ENCODE measurements around the gene EPB41L3. TPM values are rescaled to one million over a fixed set of nuclear protein-coding genes. Genes with fewer than 3 reads are reported as not detected.

Gene EPB41L3
- total and polyA plus RNA-seq, 3 donors from 2014 or later, result 152 to 403 (median 274) TPM

DNA sequence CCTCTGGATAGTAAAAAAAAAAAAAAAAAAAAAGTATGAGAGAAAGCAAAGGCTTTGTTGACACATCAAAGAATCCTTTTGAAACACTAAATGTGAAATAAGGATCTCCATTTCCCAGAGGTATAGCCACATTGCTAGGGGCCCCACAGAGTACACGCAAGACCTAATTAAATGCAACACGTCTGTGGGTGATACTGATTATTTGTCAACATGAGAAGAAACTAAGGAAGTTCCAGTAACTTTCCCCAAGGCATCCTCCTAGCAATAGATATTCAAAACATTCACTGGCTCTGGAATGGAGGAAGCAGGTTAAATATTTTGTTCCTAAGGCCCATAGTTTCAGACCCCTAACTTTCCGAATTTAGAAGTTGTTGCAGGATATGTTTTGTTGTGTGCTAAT lies 24.6 kb upstream of the EPB41L3 start:
- no peak overlapping the region for H3K4me3 ChIP-seq
- no peaks in the 10 kb centered on the region for H3K9me3 ChIP-seq
- no peaks in the 10 kb centered on the region for H3K27me3 ChIP-seq
- TF ChIP-seq, protein P1, sequence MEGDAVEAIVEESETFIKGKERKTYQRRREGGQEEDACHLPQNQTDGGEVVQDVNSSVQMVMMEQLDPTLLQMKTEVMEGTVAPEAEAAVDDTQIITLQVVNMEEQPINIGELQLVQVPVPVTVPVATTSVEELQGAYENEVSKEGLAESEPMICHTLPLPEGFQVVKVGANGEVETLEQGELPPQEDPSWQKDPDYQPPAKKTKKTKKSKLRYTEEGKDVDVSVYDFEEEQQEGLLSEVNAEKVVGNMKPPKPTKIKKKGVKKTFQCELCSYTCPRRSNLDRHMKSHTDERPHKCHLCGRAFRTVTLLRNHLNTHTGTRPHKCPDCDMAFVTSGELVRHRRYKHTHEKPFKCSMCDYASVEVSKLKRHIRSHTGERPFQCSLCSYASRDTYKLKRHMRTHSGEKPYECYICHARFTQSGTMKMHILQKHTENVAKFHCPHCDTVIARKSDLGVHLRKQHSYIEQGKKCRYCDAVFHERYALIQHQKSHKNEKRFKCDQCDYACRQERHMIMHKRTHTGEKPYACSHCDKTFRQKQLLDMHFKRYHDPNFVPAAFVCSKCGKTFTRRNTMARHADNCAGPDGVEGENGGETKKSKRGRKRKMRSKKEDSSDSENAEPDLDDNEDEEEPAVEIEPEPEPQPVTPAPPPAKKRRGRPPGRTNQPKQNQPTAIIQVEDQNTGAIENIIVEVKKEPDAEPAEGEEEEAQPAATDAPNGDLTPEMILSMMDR (IDR thresholded peaks at IDR 0.05), result no peak
- TF ChIP-seq POLR2A (IDR thresholded peaks at IDR 0.05), result no peak
- 82 to 83% methylated on average over 3 of the region's 3 CpGs for WGBS, 2 donors
- no peaks in the 10 kb centered on the region for H3K36me3 ChIP-seq (ENCODE audit: low read depth, missing control alignments)
- intact Hi-C loops (cut with DNase I; ENCODE audit: low total_unique reads), result no loop called here
- no peak for DNase-seq
- H3K4me1 ChIP-seq, result no peaks in the 10 kb centered on the region
- no peak overlapping the region for H3K27ac ChIP-seq

DNA sequence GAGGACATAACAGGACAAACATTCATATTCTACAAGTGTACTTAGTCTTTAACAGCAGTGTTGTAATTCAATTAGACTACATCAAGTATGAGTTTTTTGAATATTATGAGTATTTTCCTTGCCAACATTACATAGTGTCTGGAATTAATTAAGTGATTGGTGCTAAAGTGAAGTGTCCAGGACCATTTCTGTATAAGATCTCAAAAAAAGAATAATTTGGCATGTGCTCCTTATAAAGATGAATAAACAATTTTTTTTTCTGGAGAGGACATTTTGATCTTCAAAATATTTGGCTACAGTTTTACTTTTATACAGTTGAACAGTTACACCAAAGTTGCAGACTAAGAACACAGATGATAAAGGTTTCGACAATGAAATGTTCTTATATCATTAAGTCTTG lies 15.1 kb upstream of the EPB41L3 start:
- TF ChIP-seq, protein P1 (IDR thresholded peaks at IDR 0.05), result no peak
- TF ChIP-seq POLR2A (IDR thresholded peaks at IDR 0.05), result no peak
- peaks cover 5% of the 10 kb centered on the region for H3K4me1 ChIP-seq
- H3K9me3 ChIP-seq, result no peaks in the 10 kb centered on the region
- intact Hi-C loops (cut with DNase I; ENCODE audit: low total_unique reads), result no loop called here
- WGBS, 2 donors, result 20 to 37% methylated on average over 1 of the region's 1 CpG
- H3K27me3 ChIP-seq, result no peaks in the 10 kb centered on the region
- no peaks in the 10 kb centered on the region for H3K36me3 ChIP-seq (ENCODE audit: low read depth, missing control alignments)
- no peak overlapping the region for H3K4me3 ChIP-seq
- no peak overlapping the region for H3K27ac ChIP-seq
- DNase-seq, result no peak

DNA sequence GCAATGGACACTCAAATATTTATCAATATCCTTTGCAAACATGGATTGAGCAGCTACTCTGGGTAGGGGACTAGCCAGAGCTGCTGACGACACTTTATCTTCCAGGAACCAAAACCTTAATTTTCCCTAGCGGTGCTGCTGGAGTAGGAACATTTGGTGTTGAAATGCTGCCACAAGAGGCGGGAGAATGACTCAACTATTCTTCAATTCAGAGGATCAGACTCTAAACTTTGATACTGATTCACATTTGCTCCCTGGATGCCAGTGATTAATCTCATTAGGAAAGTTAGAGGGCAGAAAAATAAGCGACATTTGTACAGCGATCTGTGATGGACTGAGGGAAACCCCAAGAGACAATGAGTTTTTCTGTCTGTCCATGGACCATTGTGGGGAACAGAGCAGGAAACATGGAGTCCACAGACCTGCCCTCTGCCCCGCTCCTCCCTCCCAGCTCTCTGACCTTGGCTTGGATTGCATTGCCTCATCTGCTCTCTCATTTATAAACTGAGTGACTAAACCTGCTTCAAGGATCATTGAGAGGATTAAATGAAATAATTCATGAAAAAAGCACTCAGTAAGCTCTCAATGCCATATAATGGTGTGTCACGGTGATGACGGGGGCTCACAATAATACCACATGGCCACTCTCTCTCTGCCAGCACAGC lies 12.6 kb upstream of the EPB41L3 start:
- intact Hi-C loops (cut with DNase I; ENCODE audit: low total_unique reads), result no loop called here
- no peak for DNase-seq
- TF ChIP-seq POLR2A (IDR thresholded peaks at IDR 0.05), result no peak
- TF ChIP-seq, protein P1 (IDR thresholded peaks at IDR 0.05), result no peak
- Histone ChIP-seq H3K9me3 (no peaks in the 10 kb centered on the region), H3K36me3 (ENCODE audit: low read depth, missing control alignments) (no peaks in the 10 kb centered on the region), H3K4me1 (peaks cover 5% of the 10 kb centered on the region), H3K4me3 (no peak overlapping the region), H3K27me3 (no peaks in the 10 kb centered on the region), H3K27ac (no peak overlapping the region)
- WGBS, 2 donors, result 78 to 86% methylated on average over 6 to 8 of the region's 8 CpGs

DNA sequence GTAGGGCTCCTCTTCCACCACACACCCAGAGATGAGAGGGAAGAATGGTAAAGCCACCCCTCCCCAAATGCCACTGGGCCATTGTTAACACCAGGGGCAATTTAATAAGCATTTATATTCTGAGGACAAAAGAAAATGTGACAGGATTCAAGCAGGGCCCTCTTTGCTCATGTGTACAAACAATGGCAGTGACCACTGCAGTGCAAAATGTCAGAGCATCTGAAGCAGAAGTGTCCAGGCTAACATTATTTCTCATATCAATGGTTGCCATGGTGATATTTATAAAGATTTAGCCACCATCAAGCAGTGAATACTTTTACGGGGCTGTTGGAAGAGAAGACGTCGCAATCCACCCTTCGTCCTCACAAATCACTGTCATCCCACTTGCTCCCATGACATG lies 10.8 kb upstream of the EPB41L3 start:
- intact Hi-C loops (cut with DNase I; ENCODE audit: low total_unique reads), result no loop called here

More for the DNA sequence above, 10.8 kb upstream of the EPB41L3 start:
- Histone ChIP-seq H3K36me3 (ENCODE audit: low read depth, missing control alignments) (no peaks in the 10 kb centered on the region), H3K27me3 (no peaks in the 10 kb centered on the region), H3K9me3 (no peaks in the 10 kb centered on the region), H3K27ac (no peak overlapping the region), H3K4me3 (no peak overlapping the region), H3K4me1 (peaks cover 5% of the 10 kb centered on the region)
- TF ChIP-seq POLR2A (IDR thresholded peaks at IDR 0.05), result no peak
- TF ChIP-seq, protein P1 (IDR thresholded peaks at IDR 0.05), result no peak
- no peak for DNase-seq
- 83 to 97% methylated on average over 4 of the region's 4 CpGs for WGBS, 2 donors
